GM19397 (cell line): ENCODE data around the gene AGFG1.

Source experiments
- ATAC-seq: cut with Tn5 transposase; IDR thresholded peaks from one replicate; pipeline ENCODE4 v1.9.1; 2021; ENCODE audit warnings: mild to moderate bottlenecking, moderate library complexity; ENCODE audit not compliant: unreplicated experiment

Gene AGFG1

DNA sequence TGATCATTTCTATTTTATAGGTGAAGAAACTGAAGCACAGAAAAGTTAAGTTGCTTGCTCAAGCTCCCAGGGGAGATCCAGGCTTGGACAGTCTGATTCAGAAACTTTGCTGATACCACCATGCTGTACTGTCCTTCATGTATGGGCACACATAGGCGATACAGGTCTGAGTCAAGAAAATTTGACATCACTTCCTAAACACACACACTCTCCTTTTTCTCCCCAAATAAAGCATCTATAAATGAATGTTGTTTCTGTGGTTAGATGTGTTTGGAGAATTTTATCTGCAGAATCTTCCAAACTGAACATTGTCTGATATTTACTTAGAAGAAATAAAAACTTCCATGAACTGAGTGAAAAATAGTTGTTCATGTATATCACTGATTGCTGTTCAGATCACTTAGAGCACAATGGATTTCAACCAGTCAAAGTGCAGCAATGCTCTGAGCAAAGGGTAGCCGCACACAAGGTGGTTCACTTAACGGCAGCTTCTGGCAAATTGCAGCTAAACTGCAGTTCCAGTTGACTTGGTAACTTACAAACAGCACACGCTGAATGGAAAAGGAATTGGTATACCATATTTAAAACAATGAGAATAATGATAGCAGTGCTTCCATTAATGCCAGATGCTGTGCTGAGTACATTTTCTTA is 10.0 kb upstream of the AGFG1 start:
- peak; percentile 13 for ATAC-seq

- peak; percentile 49 for ATAC-seq
Observed at GRCh38 chr2:227462462-227462951, 9.4 kb upstream of the AGFG1 start.

DNA sequence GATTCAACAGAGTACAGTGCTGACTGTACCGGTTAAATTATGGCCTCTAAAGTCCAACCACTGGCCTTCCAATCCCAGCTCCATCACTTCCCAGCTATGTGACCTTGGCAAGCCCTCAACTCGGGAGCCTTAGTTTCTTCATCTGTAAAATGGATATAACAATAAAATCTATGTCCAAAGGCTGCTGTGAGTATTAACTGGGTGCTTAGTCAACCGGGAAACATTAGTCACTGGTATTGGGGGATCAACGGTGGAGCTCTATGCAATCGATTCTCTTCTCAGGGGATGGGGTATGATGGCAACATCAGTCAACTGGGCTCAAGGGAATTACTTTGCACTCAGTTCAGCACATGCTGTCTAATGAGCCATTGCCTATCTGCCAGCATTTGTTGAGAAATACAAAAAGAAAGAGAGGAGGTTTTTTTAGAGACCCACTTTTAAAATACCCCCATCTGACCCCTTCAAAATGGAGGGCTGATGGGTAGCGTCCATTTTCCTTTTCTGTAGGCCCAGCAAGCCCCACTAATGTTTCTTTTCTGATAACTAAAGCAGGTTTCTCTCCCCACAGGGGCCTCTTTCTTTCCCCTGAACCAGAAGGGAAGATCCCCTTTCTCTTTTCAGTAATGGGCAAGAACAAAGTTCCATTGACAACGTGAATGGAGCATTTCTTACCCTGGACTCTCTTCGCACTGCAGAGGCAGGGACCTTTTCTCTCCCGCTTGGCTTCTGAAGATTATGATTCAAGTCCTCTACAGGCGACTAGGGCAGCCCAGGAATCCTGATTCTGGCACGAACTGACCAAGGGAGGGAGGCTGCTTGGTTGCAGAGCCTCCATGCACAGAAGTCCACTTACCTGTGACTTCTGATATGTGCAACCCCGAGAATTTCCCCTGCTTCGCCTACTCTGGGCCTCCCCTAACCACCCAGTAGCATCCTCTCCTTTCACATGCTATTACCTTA is 8.7 kb upstream of the AGFG1 start:
- peak; percentile 3 for ATAC-seq

DNA sequence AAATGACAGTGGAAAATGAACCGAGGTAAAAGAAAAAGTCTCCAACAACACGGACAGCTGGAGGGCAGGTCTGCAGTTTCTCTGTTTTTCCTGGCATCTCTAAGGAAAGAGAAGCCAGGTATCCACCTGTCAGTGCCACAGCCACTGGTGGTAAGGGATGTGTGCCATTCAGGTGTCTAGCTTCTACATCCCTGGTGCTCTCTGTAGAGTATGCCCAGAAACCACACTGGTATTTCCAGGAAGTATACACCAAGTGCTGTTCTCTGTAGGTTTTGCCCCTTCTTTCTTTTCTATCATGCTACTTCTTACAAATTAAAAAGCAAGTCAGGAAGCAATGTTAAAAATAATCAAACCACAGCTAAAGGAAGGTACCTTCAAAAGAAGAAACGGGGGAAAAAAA is 7.6 kb upstream of the AGFG1 start:
- ATAC-seq = no peak

- no peak for ATAC-seq
Observed at GRCh38 chr2:227464851-227465250, 7.1 kb upstream of the AGFG1 start.

DNA sequence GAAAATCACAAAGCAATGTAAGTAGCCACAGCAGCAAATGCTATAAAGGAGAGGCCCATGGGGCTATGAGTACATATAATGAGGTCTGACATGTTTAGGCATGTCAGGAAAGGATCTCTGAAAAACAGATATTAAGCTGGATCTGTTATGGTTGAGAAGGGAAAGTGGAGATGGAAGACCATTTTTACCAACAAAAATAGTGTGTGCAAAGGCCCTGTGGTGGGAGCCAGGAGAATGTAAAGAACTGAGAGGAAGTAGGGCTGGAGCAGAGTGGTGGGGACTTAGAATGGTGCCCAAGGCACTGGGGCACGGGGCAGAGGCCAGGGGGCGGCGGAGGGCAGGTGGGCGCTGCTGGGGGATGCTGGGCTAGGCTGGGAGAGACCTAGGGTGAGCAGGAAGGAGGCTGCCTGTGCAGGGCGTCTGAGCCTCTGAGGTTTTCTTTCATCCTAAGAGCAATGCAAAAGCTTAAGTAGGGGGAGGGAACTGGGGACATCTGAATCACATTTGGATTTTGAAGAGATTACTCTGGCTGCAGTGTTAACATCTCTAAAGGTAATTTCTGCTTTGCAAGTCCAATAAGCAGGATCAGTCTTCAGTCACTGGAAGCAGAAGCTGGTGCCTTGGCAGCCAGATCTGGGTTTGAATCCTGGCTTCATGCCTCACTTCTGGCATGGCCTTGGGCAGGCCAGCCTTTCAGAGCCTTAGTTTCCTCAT is 4.9 kb upstream of the AGFG1 start:
- ATAC-seq = no peak

- ATAC-seq = no peak
Observed at GRCh38 chr2:227471412-227471811, 544 bp upstream of the AGFG1 start.

GRCh38 chr2:227472265-227473121 is 537 bp downstream of the AGFG1 start:
- peak; percentile 83 for ATAC-seq

DNA sequence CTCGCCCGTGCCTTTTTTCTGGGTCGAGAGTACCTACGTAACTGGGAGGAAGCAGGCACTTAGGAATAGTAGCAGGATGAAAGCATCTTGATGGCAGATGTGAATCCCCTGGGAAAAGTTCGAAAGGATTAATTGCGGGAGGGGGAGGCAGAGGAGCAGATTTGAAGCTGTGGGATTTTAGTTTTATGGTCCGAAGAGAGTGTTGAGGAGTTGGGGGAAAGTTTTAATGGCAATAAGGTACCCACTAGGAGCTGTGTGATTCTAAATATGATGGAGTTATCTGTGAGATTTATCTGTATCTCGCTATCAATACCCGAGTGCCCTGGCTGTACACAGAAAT is 1.1 kb downstream of the AGFG1 start:
- no peak for ATAC-seq

GRCh38 chr2:227473806-227474205 is 1.9 kb downstream of the AGFG1 start:
- ATAC-seq = no peak

DNA sequence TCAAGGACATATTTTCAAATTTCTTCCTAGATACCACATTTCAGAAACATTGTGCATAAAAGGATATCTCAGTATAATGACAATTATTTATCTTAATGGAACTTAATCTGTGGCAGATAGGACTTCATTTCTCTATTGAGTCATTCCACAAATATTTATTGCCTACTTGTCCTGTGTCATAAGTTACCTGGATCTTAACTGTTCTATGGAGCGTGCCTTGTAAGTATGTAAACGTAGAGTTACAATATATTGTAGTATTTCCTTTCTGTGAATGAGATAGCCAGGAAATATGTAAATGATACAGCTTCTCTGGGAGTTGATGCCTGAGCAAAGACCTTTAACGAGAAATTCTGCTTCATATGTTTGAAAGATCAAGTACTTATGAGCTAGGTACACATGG is 2.5 kb downstream of the AGFG1 start:
- no peak for ATAC-seq

- ATAC-seq = no peak
Observed at GRCh38 chr2:227477291-227477690, 5.3 kb downstream of the AGFG1 start.

- peak; percentile 38 for ATAC-seq
Observed at GRCh38 chr2:227479865-227480475, 8.0 kb downstream of the AGFG1 start.

DNA sequence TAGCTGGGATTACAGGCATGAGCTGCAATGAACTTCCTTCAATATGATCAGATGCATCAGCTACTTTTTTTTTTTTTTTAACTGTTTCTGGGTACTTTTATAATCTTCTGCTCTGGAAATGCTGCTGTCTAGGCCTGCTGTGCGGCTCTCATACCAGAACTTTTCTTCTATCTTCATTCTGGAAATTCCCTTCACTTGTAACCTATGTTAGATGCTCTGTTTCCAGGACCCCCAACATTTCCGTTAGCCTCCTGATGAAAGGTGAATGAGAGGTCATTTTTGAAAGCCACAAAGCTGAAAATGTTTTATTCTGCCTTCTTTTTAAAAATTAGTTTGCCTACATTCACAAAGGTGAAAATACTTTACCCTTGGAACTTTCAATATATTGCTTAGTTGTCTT is 8.6 kb downstream of the AGFG1 start:
- peak; percentile 45 for ATAC-seq

GRCh38 chr2:227482638-227483340 is 10.8 kb downstream of the AGFG1 start:
- peak; percentile 76 for ATAC-seq

DNA sequence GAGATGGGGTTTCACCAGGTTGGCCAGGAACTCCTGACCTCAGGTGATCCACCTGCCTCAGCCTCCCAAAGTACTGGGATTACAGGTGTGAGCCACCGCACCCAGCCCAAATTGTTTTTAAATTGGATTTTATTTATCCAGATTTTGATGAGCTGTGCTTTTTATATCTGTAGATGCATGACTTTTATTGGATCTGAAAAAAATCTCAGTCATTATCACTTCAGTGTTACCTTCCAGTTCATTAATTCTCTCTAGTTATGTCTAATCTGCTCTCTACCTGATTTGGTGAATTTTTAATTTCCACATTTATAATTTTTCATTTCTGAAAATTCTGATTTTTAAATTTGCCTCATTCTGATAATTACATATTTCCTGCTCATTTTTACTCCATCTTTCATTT is 13.5 kb downstream of the AGFG1 start:
- ATAC-seq = no peak

DNA sequence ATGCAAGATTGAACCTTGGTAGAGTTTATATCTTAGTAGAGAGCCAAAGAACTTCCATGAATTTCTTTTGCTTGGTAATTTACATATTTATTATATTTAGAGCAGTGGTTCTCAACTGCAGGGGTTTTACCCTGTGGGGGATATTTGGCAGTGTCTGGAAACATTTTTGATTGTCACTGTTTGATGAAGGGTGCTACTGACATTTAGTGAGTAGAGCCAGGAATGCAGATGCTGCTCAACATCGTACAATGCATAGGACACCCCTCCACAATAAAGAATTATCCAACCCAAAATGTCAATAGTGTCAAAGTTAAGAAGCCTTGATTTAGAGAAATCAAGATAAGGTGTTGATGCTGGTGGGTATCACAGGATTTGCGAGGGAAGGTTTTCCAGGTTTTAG is 14.7 kb downstream of the AGFG1 start:
- ATAC-seq = no peak

- no peak for ATAC-seq
Observed at GRCh38 chr2:227488045-227488444, 16.1 kb downstream of the AGFG1 start.

GRCh38 chr2:227491386-227491785 is 19.4 kb downstream of the AGFG1 start:
- ATAC-seq = no peak

- ATAC-seq = no peak
Observed at GRCh38 chr2:227493524-227493923, 21.6 kb downstream of the AGFG1 start.
